ENCODE results near the gene POM121L2. TPM values are rescaled to one million over a fixed set of nuclear protein-coding genes. Genes with fewer than 3 reads are reported as not detected.

POM121L2 gene
- total RNA-seq, 2 donors from 2014 or later, result 0.07 to 0.13 TPM

- H3K4me3 ChIP-seq, result no peak overlapping the region
- DNase-seq, result no peak
- peaks cover 38% of the 10 kb centered on the region for H3K27me3 ChIP-seq
- TF ChIP-seq CTCF (IDR thresholded peaks at IDR 0.05), result no peak
- no peaks in the 10 kb centered on the region for H3K4me1 ChIP-seq
- no peak overlapping the region for H3K9ac ChIP-seq (ENCODE audit: low read depth in 2 of 2, low read length in 2 of 2)
- no peak overlapping the region for H3K27ac ChIP-seq
- no peaks in the 10 kb centered on the region for H3K36me3 ChIP-seq
- no peaks in the 10 kb centered on the region for H3K9me3 ChIP-seq
- intact Hi-C loops (cut with DNase I), result no loop called here
These were observed 14.0 kb downstream of the POM121L2 start for GRCh38 chr6:27297857-27298730.

- Histone ChIP-seq H3K36me3 (no peaks in the 10 kb centered on the region), H3K27me3 (peaks cover 37% of the 10 kb centered on the region), H3K9ac (ENCODE audit: low read depth in 2 of 2, low read length in 2 of 2) (no peak overlapping the region), H3K4me3 (no peak overlapping the region), H3K27ac (no peak overlapping the region), H3K4me1 (no peaks in the 10 kb centered on the region), H3K9me3 (no peaks in the 10 kb centered on the region)
- no peak for DNase-seq
- no peak for TF ChIP-seq CTCF (IDR thresholded peaks at IDR 0.05)
- intact Hi-C loops (cut with DNase I), result no loop called here
These were observed 14.6 kb downstream of the POM121L2 start for GRCh38 chr6:27297484-27297856.

GRCh38 chr6:27296106-27296783, 15.8 kb downstream of the POM121L2 start:
- no peak for DNase-seq
- Histone ChIP-seq H3K27me3 (peaks cover 37% of the 10 kb centered on the region), H3K9ac (ENCODE audit: low read depth in 2 of 2, low read length in 2 of 2) (no peak overlapping the region)

GRCh38 chr6:27295301-27296079, 16.6 kb downstream of the POM121L2 start:
- no peaks in the 10 kb centered on the region for H3K9me3 ChIP-seq
- H3K27me3 ChIP-seq, result peaks cover 44% of the 10 kb centered on the region
- no peak for TF ChIP-seq CTCF (IDR thresholded peaks at IDR 0.05)
- no peaks in the 10 kb centered on the region for H3K4me1 ChIP-seq
- no peak overlapping the region for H3K27ac ChIP-seq
- no peak for DNase-seq
- intact Hi-C loops (cut with DNase I), result no loop called here
- peak overlapping the region; percentile 21 for H3K4me3 ChIP-seq
- H3K9ac ChIP-seq (ENCODE audit: low read depth in 2 of 2, low read length in 2 of 2), result no peak overlapping the region
- no peaks in the 10 kb centered on the region for H3K36me3 ChIP-seq

More at GRCh38 chr6:27296106-27296783, 15.8 kb downstream of the POM121L2 start:
- no peak for TF ChIP-seq CTCF (IDR thresholded peaks at IDR 0.05)
- Histone ChIP-seq H3K4me1 (no peaks in the 10 kb centered on the region), H3K9me3 (no peaks in the 10 kb centered on the region), H3K4me3 (peak overlapping the region; percentile 21), H3K36me3 (no peaks in the 10 kb centered on the region), H3K27ac (no peak overlapping the region)
- intact Hi-C loops (cut with DNase I), result no loop called here

GRCh38 chr6:27294409-27294808, 17.7 kb downstream of the POM121L2 start:
- DNase-seq, result no peak
- Histone ChIP-seq H3K27me3 (peaks cover 53% of the 10 kb centered on the region), H3K4me1 (no peaks in the 10 kb centered on the region), H3K4me3 (no peak overlapping the region), H3K9ac (ENCODE audit: low read depth in 2 of 2, low read length in 2 of 2) (no peak overlapping the region), H3K9me3 (no peaks in the 10 kb centered on the region), H3K36me3 (no peaks in the 10 kb centered on the region), H3K27ac (no peak overlapping the region)
- intact Hi-C loops (cut with DNase I), result no loop called here
- TF ChIP-seq CTCF (IDR thresholded peaks at IDR 0.05), result no peak
